Cerebellar cortex (tissue), 1 donor: ENCODE measurements around the gene CEP290.
"Not testable (repeated sequence)": the region's sequence is repeated elsewhere in the genome, so short reads cannot be mapped to it uniquely, and the experiment has no call there.

Source experiments
- DNase-seq: peaks from one replicate; pipeline ENCODE4 v3.0.0-alpha.2; 2015; ENCODE audit warnings: low spot score

CEP290 gene

GRCh38 chr12:88141425-88141773, 489 bp downstream of the CEP290 start:
- no peak for DNase-seq

DNA sequence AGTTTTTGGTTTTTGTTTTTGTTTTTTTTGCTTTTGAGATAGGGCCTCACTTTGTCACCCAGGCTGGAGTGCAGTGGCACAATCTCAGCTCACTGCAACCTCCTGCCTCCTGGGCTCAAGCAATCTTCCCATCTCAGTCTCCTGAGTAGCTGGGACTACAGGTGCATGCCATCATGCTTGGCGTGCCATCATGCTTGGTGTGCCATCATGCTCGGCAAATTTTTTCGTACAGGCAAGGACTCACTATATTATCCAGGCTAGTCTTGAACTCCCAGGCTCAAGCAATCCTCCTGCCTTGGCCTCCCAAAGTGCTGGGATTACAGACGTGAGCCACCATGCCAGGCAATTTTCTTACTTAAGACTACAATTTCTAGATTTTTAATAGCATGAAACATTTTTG, 2.2 kb downstream of the CEP290 start:
- DNase-seq = not testable (repeated sequence)

DNA sequence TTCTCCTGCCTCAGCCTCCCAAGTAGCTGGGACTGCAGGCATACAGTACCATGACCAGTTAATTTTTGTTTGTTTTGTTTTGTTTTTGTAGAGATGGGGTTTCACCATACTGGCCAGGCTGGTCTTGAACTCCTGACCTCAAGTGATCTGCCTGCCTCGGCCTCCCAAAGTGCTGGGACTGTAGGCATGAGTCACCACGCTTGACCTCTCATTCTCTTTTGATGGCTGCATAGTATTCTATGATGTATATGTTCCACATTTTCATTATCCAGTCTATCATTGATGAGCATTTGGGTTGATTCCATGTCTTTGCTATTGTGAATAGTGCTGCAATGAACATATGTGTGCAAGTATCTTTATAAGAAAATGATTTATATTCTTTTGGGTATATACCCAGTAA, 8.7 kb downstream of the CEP290 start:
- not testable (repeated sequence) for DNase-seq

DNA sequence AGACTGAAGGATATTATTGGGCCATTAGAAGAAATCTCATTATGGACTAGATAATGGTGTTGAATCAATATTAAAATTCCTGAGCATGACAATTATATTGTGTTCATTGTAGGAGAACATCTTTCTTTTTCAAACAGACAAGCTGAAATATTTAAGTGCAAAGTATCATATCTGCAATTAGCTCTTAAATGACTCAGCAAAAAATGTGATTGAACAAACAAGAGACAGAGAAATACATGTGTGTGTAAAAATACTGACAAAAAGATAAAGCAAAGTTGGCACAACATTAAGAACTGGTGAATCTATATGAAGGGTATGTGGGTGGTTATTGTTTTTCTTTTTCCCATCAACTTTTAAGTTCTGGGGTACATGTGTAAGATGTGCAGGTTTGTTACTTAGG, 9.5 kb downstream of the CEP290 start:
- DNase-seq = no peak

- DNase-seq = no peak
Observed at GRCh38 chr12:88127855-88128254, 14.0 kb downstream of the CEP290 start.

- DNase-seq = no peak
Observed at GRCh38 chr12:88127099-88127498, 14.8 kb downstream of the CEP290 start.

DNA sequence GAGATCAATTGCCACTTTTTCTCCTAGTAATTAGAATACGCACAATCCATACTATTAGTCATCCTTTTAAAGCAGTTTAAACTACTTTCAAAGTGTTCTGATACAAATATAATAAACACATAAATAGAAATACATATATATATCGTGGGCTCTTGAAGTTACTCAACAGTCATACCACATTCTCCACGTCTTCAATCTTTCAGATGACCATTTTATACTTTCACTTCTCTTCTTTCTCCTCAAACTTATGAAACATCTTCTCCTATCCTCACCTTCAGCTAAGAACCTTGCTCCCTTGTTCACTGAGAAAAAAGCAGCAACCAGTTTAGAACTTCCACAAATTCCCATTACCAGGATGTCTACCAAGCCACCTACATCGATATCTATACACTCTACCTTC, 19.2 kb downstream of the CEP290 start:
- DNase-seq = no peak

DNA sequence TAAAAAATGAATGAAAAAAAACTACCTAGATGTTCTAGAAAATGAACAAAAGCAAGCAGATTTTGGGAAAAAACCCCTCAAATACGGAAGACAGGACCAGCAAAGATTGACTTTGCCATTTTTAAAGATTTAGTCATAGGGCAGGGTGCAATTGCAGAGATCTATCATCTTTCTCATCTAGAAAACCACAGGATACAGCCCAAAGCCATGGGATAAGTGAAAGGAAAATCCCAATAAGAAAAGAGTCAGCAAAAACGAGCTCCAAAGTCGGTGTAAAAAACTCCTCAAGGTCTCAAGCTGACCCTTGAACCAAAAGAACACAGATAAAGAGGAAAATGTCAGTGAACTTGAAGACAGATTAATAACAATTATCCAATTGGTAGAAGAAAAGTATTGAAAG, 28.0 kb downstream of the CEP290 start:
- no peak for DNase-seq

GRCh38 chr12:88111074-88111652, 30.7 kb downstream of the CEP290 start:
- peak; percentile 59 for DNase-seq

GRCh38 chr12:88108021-88108420, 33.9 kb downstream of the CEP290 start:
- DNase-seq = no peak

DNA sequence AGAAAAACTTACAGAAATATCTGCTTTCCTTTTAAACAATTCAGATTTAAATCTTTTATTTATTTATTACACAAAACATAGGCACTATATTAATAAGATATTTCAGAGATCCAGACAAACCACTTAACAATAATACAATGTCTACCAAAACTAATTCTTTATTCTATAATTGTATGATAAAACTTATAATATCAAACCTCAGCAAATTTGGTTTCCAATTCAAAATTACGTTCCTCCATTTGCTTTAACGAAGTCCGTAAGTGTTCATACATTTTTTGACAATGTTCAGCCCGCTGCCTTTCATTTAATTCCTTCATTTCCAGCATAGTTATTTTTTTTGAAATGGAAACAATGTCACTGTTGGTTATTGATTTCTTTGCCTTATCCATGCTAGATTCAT, 48.3 kb downstream of the CEP290 start:
- DNase-seq = no peak

DNA sequence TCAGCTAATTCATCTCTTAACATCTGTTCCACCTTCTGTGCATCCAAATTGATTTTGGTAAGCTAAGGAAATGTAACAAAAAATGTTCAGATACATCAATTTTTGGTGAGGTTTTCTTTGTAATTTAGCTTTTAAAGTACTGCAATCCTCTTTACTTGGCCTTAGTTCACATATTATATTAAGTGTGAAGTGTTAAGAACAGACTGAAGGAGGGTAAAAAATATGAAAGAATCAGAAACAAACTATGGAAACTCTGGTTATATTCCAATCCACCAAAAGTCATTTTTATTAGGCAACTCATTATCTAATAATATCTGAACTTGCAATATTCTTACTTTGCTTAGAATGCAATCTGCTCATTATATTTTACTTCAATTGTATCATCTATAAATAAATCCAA, 49.1 kb downstream of the CEP290 start:
- DNase-seq = no peak

- no peak for DNase-seq
Observed at GRCh38 chr12:88084210-88084609, 57.7 kb downstream of the CEP290 start.

GRCh38 chr12:88083634-88084033, 58.3 kb downstream of the CEP290 start:
- no peak for DNase-seq

GRCh38 chr12:88081247-88081646, 60.6 kb downstream of the CEP290 start:
- no peak for DNase-seq

- no peak for DNase-seq
Observed at GRCh38 chr12:88067301-88067700, 74.6 kb downstream of the CEP290 start.

DNA sequence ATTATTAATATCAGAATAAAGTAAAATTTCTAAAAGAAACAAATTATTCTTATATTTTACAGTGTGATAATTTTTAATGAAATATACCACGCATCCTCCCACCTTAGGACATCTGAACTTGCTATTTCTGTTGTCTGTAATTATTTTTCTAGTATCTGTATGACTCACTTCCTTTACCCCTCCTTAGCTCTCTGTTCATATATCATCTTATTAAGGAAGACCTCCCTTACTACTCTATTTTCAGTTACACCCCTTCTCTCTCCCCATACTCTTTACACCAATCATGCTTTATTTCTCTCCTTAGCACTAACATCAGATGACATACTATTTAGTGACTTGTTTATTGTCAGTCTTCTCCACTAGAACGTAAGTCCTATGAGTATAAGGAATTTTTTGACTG, 78.5 kb downstream of the CEP290 start:
- no peak for DNase-seq

DNA sequence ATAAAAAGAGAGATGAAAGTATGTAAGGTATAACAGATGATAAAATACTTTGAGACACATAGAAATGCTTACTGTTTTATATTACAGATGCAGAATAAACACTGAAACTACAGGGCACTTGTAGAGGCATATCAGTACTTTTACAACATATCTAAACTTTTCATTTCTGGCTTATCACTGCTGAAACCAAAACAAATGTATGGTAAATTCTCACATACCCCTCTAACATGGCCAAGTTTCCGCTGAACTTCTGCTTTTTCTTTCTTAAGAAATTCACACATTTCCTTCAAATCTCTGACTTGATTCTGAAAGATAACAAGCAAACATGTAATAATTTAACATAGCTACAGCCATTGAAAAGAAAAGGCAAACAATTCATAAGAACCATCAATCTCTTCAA, 79.4 kb downstream of the CEP290 start:
- no peak for DNase-seq

- no peak for DNase-seq
Observed at GRCh38 chr12:88058719-88059077, 83.2 kb downstream of the CEP290 start.

DNA sequence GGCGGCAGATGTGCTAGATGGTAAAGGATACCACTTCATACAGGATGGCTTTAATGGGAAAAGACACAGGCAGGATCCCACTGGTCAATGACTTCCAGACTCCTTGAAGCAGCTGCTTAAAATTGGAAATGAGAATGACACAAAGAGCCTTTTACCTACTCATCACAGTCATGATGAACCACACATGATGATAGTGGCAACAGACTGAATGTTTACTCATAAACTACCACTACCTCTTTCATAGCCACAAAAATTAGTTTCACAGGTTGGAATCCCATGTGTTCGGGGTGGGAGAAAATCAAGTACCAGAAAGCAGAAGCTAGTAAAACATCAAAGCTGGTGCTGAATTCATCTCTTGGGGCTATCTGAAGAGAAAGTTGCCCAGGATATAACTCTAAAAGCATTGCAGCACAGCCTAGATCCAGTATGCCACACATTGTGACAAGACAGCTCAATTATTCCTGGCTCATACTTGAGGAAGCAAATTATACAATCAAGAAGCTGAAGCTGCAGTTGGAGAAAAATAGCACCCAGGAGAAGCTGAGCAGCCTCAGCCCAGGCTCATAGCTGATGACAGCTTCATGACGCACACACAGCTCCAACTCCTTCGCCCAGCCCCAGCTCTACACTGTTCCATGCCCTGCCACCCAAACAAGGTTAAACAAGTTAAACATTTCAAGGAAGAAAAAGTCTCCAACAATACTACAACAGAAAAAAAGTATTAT, 83.7 kb downstream of the CEP290 start:
- DNase-seq = no peak

- no peak for DNase-seq
Observed at GRCh38 chr12:88056571-88056970, 85.3 kb downstream of the CEP290 start.

DNA sequence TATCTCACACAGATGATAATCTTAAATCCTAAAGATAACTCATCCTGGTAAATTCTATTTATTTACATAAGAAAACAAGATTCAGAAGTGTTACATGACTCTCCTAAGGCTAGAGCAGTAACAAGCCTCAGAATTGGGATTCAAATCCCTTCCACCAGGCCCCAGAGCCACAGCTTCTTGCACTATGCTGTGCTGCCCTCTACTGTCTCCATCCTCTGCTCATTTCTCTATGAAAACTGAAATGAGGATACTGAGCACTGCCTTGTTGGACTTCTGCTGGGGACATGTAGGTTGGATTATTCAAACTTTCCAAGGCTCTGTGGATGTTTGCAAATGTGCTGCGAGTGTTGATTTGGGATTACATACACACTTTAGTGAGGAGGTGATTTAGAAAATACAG, 89.2 kb downstream of the CEP290 start:
- DNase-seq = peak; percentile 45

- DNase-seq = no peak
Observed at GRCh38 chr12:88044035-88044434, 97.9 kb downstream of the CEP290 start.

DNA sequence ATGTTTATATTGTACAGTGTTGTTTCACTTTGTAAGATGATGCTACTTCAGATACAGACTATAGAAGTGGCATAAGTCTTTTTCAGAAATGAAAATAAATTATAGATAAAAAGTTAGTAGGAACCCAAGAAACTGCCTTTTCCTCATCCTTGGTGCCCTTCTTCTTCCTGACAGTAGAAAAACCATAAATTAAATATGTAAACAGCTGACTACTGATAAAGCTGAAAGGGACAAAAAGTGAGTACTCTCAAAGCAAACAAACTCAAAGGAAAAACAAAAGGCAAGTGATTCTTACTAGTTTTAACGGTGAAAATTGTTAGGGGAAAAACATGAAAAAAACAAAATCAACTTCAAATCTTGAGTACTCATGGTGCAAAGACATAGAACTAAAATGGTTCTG, 104.1 kb downstream of the CEP290 start:
- DNase-seq = no peak
